ENCODE measurements around the gene WHRN.
A peak's percentile ranks its signal among the peaks of the same experiment; 100 is the strongest.

WHRN gene

DNA sequence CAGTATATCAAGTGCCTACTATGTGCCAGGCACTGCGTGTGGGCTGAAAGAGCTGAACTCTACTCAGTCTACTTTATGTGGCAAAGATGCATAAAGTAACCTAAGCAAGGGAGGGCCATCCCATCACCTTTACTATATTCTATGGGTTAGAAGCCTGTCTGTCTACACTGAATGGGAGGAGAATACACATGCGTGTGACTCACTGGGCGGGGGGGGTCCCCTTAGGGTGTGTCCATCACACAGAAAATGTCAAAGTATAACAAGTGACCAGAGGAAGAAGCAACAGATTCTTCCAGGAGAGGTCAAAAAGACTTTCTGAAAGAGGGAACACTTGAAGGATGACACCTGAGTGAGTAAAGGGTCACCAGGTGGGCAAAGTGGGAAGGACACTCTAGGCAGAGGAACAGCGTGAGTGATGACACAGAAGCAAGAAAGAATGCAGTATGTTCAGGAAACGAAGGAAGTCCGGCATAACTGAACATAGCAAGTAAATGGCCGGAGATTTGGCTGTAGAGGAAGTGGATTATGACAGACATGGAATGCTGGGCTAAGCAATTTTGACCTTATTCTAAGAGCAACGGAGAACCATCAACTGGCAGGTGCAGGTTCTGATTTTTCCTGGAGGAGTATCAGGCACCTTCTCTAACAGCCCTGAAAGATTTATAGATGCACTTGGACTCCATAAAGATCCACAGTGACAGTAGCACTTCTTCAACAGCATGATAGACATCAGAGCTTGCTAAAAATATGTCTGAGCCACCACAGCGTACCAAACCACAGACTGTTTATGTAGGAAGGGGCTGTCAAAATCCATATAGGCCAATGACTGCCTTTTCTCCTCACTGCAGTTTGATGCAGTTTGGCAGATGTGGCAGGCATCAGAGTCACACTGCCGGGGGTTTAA lies 8.0 kb upstream of the WHRN start:
- DNase-seq (ENCODE audit: low spot score) = no peak

DNA sequence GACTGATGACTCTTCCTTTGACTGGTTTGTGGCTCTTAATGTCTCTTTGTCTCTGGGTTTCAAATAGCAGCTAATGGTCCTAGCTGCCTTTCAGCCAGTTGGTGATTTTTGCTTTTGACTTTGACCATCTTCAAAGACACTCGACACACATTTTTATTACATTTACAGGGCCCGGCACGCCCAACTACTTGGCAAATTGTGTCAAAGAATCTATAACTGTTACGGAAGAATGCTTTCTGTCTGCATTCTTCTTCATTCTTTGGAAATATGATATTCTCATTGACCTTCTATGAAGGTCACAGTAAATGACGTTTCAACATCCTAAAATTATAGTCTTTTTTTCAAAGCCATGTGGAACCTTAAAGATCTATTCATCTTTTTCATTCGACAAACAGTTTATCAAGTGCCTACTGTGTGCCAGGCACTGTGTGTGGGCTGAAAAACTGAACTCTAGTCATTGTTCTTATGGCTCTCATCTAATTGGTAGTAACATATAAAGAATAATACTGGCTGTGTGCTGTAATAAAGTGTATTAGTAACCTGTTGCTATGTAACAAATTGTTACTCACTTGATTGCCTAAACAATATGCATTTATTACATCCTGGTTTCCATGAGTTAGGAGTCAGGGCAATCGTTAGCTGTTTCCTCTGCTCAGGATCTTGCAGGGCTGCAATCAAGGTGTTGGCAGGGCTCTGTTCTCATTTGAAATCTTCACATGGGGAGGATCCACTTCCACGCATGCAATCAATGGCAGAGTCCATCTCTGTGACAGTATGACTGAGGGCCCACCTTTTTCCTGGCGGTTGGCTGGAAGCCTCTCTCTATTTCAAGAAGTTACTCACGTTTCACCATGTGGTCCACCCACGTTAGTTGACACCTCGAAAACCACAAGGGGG lies 7.0 kb upstream of the WHRN start:
- no peak for DNase-seq (ENCODE audit: low spot score)

- peak; percentile 38 for DNase-seq (ENCODE audit: low spot score)
These were observed 2.5 kb upstream of the WHRN start for GRCh38 chr9:114507726-114508125.

DNA sequence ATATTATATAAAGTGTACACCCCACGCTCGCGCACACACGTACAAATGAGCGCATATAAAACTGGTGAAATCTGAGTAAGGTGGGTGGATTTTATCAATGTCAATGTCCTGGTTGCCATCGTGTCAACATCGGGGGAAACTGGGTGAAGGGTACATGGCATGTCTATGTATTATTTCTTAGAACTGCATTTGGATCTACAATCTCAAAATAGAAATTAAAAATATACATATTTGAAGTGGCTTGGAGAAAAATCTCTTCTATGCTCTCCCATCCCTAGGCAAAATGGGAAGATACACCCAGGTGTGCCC lies 763 bp upstream of the WHRN start:
- no peak for DNase-seq (ENCODE audit: low spot score)

- peak; percentile 76 for DNase-seq (ENCODE audit: low spot score)
These were observed 709 bp downstream of the WHRN start for GRCh38 chr9:114504341-114505186.

- no peak for DNase-seq (ENCODE audit: low spot score)
These were observed 1.5 kb downstream of the WHRN start for GRCh38 chr9:114503522-114504340.

- DNase-seq (ENCODE audit: low spot score) = no peak
These were observed 2.3 kb downstream of the WHRN start for GRCh38 chr9:114503009-114503408.

DNA sequence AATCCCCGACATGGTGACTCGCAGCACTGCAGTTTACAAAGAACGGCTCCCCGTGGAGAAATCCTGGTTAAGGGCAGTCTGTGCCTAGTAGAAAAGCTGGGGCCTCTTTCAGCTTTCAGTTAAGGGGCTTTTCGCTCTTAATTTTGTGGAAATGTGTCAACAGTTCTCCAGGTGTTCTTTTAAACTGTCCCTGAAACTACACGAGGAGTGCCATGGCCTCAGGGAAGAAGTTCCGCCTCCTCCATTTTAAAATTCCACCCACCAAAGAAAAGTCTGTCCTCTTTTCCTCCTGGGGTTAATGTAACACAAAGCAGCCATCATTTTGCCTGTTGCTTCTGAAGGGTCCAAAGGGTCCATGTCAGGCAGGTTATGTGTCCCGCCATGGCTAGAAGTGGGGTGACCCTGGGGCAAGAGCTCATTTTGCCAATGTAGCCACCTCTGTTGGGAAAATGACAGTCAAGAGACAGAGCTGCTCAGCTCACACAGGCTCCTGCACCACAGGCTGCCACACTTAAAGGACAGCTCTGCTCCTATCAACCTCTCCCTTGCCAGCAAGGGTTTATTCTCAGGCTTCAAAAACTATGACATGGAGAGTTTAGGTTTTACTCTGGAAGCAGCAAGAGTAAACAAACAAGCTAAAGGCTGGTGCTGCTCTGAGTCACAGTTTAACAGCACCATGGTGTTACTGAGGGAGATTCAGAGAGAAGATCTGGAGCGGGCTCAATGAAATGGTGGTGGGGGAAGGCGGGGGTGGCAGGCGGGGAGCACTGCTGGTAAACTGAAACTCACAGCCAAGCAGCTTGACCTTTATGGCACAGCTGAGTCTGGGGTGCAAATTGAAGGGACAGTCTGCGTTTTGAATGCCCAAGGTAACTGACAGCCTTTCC lies 3.2 kb downstream of the WHRN start:
- DNase-seq (ENCODE audit: low spot score) = peak; percentile 38

DNA sequence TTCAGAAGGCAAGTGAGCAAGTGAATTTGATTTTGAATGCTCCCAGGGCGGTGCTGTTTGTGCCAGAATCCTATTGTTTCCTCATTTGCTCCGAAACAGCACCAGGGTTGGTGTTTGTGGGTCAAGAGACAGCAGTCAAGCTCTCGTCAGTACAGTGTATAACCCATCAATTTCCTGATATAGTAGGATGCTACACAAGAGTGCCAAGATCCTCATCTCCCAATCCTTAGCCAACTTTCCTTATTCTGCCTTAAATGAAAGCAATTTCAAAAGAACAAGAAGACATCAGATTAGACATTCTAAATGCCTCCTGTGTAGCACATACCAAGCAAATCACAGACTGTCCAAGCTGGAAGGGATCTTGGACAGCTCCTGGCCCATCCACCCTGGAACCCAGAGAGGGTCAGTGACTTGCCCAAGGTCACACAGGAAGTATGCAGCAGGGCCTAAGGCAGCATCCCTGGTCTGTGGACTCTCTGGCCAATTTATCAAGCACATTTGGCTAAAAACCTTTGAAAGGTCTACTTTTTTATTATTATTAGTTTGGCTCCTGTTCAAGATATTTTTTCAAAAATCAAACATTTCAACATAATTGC lies 4.5 kb downstream of the WHRN start:
- DNase-seq (ENCODE audit: low spot score) = no peak

- DNase-seq (ENCODE audit: low spot score) = no peak
These were observed 5.2 kb downstream of the WHRN start for GRCh38 chr9:114499941-114500696.

DNA sequence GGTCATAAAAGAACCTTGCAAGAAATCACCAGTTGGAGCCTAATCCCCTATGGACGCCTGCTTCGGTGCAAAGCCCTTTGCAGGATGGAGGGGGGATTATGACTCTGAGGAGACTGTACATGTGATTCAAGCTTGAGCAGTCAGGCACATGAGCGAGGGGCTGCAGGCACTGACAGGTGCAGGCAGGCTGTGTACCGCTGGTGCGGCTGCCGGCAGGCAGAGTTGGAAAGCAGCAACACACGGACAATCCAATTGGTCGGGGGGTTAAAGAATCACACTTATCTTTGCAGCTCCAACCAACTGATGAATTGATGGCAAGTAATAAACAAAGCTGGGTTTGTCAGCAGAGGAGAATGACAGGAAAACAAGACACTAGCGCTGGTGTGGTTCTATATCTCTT lies 5.7 kb downstream of the WHRN start:
- no peak for DNase-seq (ENCODE audit: low spot score)

DNA sequence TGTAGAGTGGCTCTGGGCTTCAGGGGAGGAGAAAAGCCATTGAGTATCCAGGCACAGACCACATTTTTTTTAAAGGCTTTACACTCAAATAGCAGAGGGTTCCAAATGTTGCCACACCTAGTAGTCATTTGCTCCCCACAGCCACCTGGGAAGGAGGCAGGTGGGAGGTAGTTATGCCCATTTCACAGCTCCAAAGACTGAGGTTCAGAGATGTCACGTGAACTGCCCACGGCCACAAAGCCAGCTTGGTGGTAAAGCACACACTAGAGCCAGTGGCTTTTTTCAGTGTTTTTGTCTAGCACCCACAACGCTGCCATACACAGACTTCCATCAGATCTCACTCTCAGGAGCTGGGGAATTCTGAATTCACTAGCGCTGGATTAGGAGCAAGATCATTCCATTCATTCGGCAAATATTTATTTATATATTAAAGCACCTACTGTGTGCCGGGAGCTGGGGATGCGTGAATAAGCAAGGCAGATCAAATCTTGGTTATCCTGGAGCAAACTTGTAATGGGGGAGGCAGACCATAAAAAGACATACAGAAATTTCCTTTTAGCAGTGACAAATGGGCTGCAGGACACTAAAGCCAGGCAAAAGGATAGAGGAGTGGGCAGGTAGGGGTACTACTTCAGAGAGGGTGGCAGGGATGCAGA lies 7.4 kb downstream of the WHRN start:
- no peak for DNase-seq (ENCODE audit: low spot score)

- no peak for DNase-seq (ENCODE audit: low spot score)
These were observed 8.0 kb downstream of the WHRN start for GRCh38 chr9:114497236-114497635.

- DNase-seq (ENCODE audit: low spot score) = no peak
These were observed 9.3 kb downstream of the WHRN start for GRCh38 chr9:114496011-114496410.

- no peak for DNase-seq (ENCODE audit: low spot score)
These were observed 10.3 kb downstream of the WHRN start for GRCh38 chr9:114494776-114495569.

DNA sequence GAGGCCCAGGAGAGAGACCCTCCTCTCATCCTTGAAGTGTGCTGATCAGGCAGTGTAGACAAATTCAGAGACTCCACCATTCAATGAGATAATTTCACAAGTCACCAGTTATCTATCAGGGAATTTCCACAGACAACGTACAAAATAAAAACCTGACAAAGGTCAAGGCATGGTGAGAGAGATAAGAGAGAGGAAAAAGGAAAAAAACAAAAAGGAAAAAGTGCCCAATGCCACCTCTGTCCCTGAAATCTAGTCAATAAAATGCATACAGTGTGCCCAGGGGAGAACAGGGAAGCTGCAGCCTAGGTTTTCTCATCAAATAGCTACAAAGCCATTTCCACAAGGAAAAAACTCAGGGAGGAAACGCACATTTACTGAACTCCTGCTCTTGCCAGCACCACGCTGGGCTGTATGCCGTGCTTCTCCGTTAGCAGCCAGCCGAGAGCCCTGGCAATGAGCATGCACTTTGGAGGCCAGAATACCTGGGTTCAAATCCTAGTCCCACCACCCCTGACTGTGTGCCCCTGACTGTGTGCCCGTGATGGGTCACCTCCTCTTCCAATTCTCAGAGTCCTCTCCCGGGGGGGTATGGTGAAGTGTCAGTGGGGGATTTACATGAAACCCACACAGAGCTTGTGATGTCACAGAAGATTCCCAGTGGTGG lies 11.6 kb downstream of the WHRN start:
- no peak for DNase-seq (ENCODE audit: low spot score)

- DNase-seq (ENCODE audit: low spot score) = no peak
These were observed 12.3 kb downstream of the WHRN start for GRCh38 chr9:114492991-114493390.

Measured in HuH-7.5 (cell line).